Brain microvascular endothelial cell (primary cell): ENCODE data around the gene ZMYM5.

Experiments used
- DNase-seq: peaks from one replicate; pipeline ENCODE4 v3.0.0-alpha.2; 2020
- H3K27ac ChIP-seq: fragments of 250-450 bp; sonication (Bioruptor Pico); 2 replicates; pipeline ENCODE4 v1.5.1; 2020; ENCODE audit warnings: mild to moderate bottlenecking, moderate library complexity
- H3K27me3 ChIP-seq: fragments of 250-450 bp; sonication (Bioruptor Pico); replicated peaks from 2 replicates; pipeline ENCODE4 v1.5.1; 2020; ENCODE audit warnings: mild to moderate bottlenecking
- H3K36me3 ChIP-seq: fragments of 250-450 bp; sonication (Bioruptor Pico); replicated peaks from 2 replicates; pipeline ENCODE4 v1.5.1; 2020; ENCODE audit warnings: mild to moderate bottlenecking
- H3K4me3 ChIP-seq: 2 replicates; pipeline ENCODE4 v1.5.1; 2011; ENCODE audit warnings: low read depth, mild to moderate bottlenecking, control low read depth, low read length, moderate library complexity
- CTCF ChIP-seq: IDR thresholded peaks from 2 replicates; pipeline ENCODE4 v1.5.1; 2011; ENCODE audit warnings: low read depth, mild to moderate bottlenecking, moderate library complexity, low read length, control low read depth, inconsistent platforms; ENCODE audit errors: missing control alignments
- in situ Hi-C: cut with HindIII; loops from 2 replicates; pipeline ENCODE4 v1.10.0; 2017; ENCODE audit warnings: low sequenced_read_pairs, low pct_ligation_motif_present

Gene ZMYM5

GRCh38 chr13:19810996-19811881 lies 52.2 kb downstream of the ZMYM5 start:
- Histone ChIP-seq H3K36me3 (no peaks in the 10 kb centered on the region), H3K27ac (no peak overlapping the region), H3K4me3 (no peak overlapping the region), H3K27me3 (no peaks in the 10 kb centered on the region)
- peak; percentile 8 for DNase-seq
- TF ChIP-seq CTCF: no peak
- in situ Hi-C loops: no loop called here

- TF ChIP-seq CTCF: no peak
- no peaks in the 10 kb centered on the region for H3K27me3 ChIP-seq
- in situ Hi-C loops: no loop called here
- H3K27ac ChIP-seq: no peak overlapping the region
- no peak for DNase-seq
- H3K4me3 ChIP-seq: no peak overlapping the region
- no peaks in the 10 kb centered on the region for H3K36me3 ChIP-seq
These were observed 53.3 kb downstream of the ZMYM5 start for GRCh38 chr13:19810151-19810550.

GRCh38 chr13:19805765-19806164 lies 57.7 kb downstream of the ZMYM5 start:
- in situ Hi-C loops: no loop called here
- no peak for TF ChIP-seq CTCF
- DNase-seq: no peak

GRCh38 chr13:19795956-19796355 lies 67.5 kb downstream of the ZMYM5 start:
- in situ Hi-C loops: no loop called here
- no peak for TF ChIP-seq CTCF
- no peak overlapping the region for H3K27ac ChIP-seq
- H3K36me3 ChIP-seq: no peaks in the 10 kb centered on the region
- H3K4me3 ChIP-seq: no peak overlapping the region
- no peaks in the 10 kb centered on the region for H3K27me3 ChIP-seq
- no peak for DNase-seq

More at GRCh38 chr13:19805765-19806164, 57.7 kb downstream of the ZMYM5 start:
- no peaks in the 10 kb centered on the region for H3K36me3 ChIP-seq
- no peaks in the 10 kb centered on the region for H3K27me3 ChIP-seq
- H3K27ac ChIP-seq: no peak overlapping the region
- H3K4me3 ChIP-seq: no peak overlapping the region

GRCh38 chr13:19794631-19795030 lies 68.8 kb downstream of the ZMYM5 start:
- no peak for DNase-seq
- no peaks in the 10 kb centered on the region for H3K27me3 ChIP-seq
- no peaks in the 10 kb centered on the region for H3K36me3 ChIP-seq
- TF ChIP-seq CTCF: no peak
- in situ Hi-C loops: no loop called here
- H3K27ac ChIP-seq: peak overlapping the region; percentile 24
- no peak overlapping the region for H3K4me3 ChIP-seq
